HepG2 (cell line): Measurements from ENCODE around the gene GFPT1. TPM values are rescaled to one million over a fixed set of nuclear protein-coding genes. Genes with fewer than 3 reads are reported as not detected.
A peak's percentile ranks its signal among the peaks of the same experiment; 100 is the strongest.

Experiments
- ETV5 ChIP-seq: IDR thresholded peaks from 2 replicates; pipeline ENCODE4 v1.6.1; 2018; ENCODE audit warnings: missing biosample characterization, missing genetic modification reagents, inconsistent platforms, borderline replicate concordance
- HMGXB4 ChIP-seq, 2 experiments: sonication (generic) in 1 of 2; formaldehyde crosslinking in 1 of 2; IDR thresholded peaks; 2 replicates each; pipeline versions ENCODE4 v1.4.0 to v1.6.1; 2018 to 2020; ENCODE audit warnings: missing genetic modification reagents in 2 of 2, borderline replicate concordance in 1 of 2, low read depth in 1 of 2, mild to moderate bottlenecking in 1 of 2, missing biosample characterization in 1 of 2
- MLX ChIP-seq: IDR thresholded peaks from 2 replicates; pipeline ENCODE4 v1.6.1; 2016
- NCOA2 ChIP-seq: sonication (generic); formaldehyde crosslinking; IDR thresholded peaks from 2 replicates; pipeline ENCODE4 v1.8.0; 2022; ENCODE audit warnings: inconsistent platforms
- NFE2L1 ChIP-seq: sonication (generic); formaldehyde crosslinking; IDR thresholded peaks from 2 replicates; pipeline ENCODE4 v1.4.0; 2020; ENCODE audit warnings: missing genetic modification reagents, mild to moderate bottlenecking, borderline replicate concordance
- NFIB ChIP-seq: sonication (generic); formaldehyde crosslinking; IDR thresholded peaks from 2 replicates; pipeline ENCODE4 v1.9.0; 2021; ENCODE audit warnings: missing genetic modification reagents, mild to moderate bottlenecking, borderline replicate concordance
- PRDM10 ChIP-seq: sonication (generic); formaldehyde crosslinking; IDR thresholded peaks from 2 replicates; pipeline ENCODE4 v1.4.0; 2020; ENCODE audit warnings: low read depth, missing genetic modification reagents
- PREB ChIP-seq: sonication (generic); formaldehyde crosslinking; IDR thresholded peaks from 2 replicates; pipeline ENCODE4 v1.4.0; 2020; ENCODE audit warnings: missing genetic modification reagents
- SETDB1 ChIP-seq: sonication (generic); formaldehyde crosslinking; IDR thresholded peaks from 2 replicates; pipeline ENCODE4 v1.5.1; 2020; ENCODE audit warnings: missing genetic modification reagents, mild to moderate bottlenecking, borderline replicate concordance
- TAF15 ChIP-seq: fragments of 200-400 bp; formaldehyde crosslinking; IDR thresholded peaks from one replicate; pipeline ENCODE4 v1.6.1; 2018; ENCODE audit warnings: mild to moderate bottlenecking, low read depth, low read length; ENCODE audit not compliant: poor library complexity, severe bottlenecking
- ZHX1 ChIP-seq: sonication (generic); formaldehyde crosslinking; IDR thresholded peaks from 2 replicates; pipeline ENCODE4 v1.8.1; 2022; ENCODE audit warnings: low read depth, mild to moderate bottlenecking, missing genetic modification reagents
- ZNF180 ChIP-seq: sonication (generic); formaldehyde crosslinking; IDR thresholded peaks from 2 replicates; pipeline ENCODE4 v1.4.0; 2020; ENCODE audit warnings: low read depth, missing genetic modification reagents, borderline replicate concordance
- ZNF543 ChIP-seq: sonication (generic); formaldehyde crosslinking; IDR thresholded peaks from 2 replicates; pipeline ENCODE4 v1.4.0; 2020; ENCODE audit warnings: mild to moderate bottlenecking, missing genetic modification reagents
- ZNF558 ChIP-seq: sonication (generic); formaldehyde crosslinking; IDR thresholded peaks from 2 replicates; pipeline ENCODE4 v1.9.0; 2022; ENCODE audit warnings: mild to moderate bottlenecking, missing genetic modification reagents, borderline replicate concordance
- ZNF737 ChIP-seq: sonication (generic); formaldehyde crosslinking; IDR thresholded peaks from 2 replicates; pipeline ENCODE4 v1.5.0; 2020; ENCODE audit warnings: missing genetic modification reagents, mild to moderate bottlenecking, borderline replicate concordance
- polyA plus RNA-seq, 8 experiments: library from polyadenylated mRNA; depleted of rRNA in 3 of 8; stranded (reverse) in 7 of 8; unstranded in 1 of 8; fragments of >200 nt; fragmentation: Illumina TruSeq in 4 of 8; extraction: Trizol in 4 of 8; gene quantifications; 2 replicates each; pipeline versions ENCODE4 v1.2.1 to v1.2.3, GENCODE V29; 2011 to 2016; ENCODE audit warnings: low read depth in 4 of 8, missing spikeins in 1 of 8, mixed read lengths in 1 of 8; ENCODE audit not compliant: insufficient read depth in 1 of 8
- total RNA-seq, 5 experiments: library from RNA; depleted of rRNA; stranded (reverse); fragments of >200 nt; fragmentation: Illumina TruSeq; extraction: Trizol; gene quantifications; 2 replicates each; pipeline ENCODE4 v1.2.3, GENCODE V29; 2016; ENCODE audit warnings: low read depth in 1 of 5

Gene GFPT1
- total and polyA plus RNA-seq, 2 of the 13 experiments (the other 11 are each of a cell fraction or from before 2014, with no cell fraction given), result 24.0 to 84.9 TPM

GRCh38 chr2:69279931-69280681 lies 106.9 kb downstream of the GFPT1 start (continued):
- 0 out of 2 replicates have a peak, but pooled peaks have one; percentile 58 for TF ChIP-seq ZHX1 (CRISPR knock-in tag)
- TF ChIP-seq ETV5 (CRISPR knock-in tag), result peak; percentile 35; the same call in 1 of the 2 replicates
- no peak for TF ChIP-seq SETDB1 (CRISPR knock-in tag)
- TF ChIP-seq NFE2L1 (CRISPR knock-in tag), result peak; percentile 34; the same call in 1 of the 2 replicates
- TF ChIP-seq ZNF543 (CRISPR knock-in tag), result no peak
- no peak for TF ChIP-seq NFIB
- TF ChIP-seq TAF15, result no peak
- no peak for TF ChIP-seq PREB
- peak; percentile 95 for TF ChIP-seq NCOA2 (CRISPR knock-in tag)
- TF ChIP-seq ZNF180 (CRISPR knock-in tag), result no peak
- no peak for TF ChIP-seq ZNF558 (CRISPR knock-in tag)
- TF ChIP-seq PRDM10, result no peak
- TF ChIP-seq HMGXB4 (CRISPR knock-in tag; IDR thresholded peaks at IDR 0.05; ENCODE audit: borderline replicate concordance in 1 of 2, low read depth in 1 of 2), result no peak
- peak; percentile 48; the same call in 1 of the 2 replicates for TF ChIP-seq MLX (CRISPR knock-in tag)
- TF ChIP-seq ZNF737 (CRISPR knock-in tag), result no peak
